HG02981 (cell line): ENCODE data around the gene LRRC4C.

Experiments used
- ATAC-seq: cut with Tn5 transposase; IDR thresholded peaks from one replicate; pipeline ENCODE4 v1.9.1; 2021; ENCODE audit warnings: mild to moderate bottlenecking, moderate library complexity; ENCODE audit not compliant: unreplicated experiment

The LRRC4C gene

DNA sequence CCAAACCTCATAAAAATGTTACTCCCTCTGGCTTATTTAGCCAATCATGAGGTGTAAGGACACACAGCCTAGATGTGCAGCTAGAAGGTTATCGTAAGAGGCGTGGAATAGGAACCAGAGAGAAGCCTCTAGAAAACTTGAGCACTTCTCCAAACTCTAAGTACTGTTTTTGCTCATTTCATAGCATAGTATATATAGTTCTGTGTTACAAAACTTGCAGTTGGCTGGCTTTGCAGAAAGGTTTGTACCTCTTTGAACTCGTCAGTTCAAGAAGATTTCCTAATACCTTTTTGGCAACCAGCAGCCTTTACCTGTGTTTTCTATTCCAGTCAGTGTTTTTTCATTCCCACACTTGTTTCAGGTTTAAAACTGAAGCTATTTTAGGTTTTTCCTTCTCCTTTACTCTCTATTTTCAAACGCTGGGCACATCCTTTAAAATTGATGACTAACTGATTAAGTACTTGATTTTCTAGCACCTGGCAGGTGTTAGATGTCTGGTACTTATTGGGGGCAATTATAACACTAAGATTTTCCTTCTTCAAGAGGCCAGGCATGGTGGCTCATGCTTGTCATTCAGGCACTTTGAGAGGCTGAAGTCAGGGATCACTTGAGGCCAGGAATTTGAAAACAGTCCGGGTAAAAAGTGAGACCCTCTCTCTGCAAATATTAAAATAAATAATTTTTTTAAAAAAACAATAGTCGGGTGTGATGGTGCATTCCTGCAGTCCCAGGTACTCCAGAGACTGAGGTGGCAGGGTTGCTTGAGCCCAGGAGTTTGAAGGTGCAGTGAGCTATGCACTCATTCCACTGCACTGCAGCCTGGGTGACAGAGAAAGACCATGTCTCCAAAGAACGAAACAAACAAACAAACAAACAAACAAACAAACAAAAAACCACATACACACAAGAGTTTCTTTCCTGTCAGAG, 125.2 kb downstream of the LRRC4C start:
- no peak for ATAC-seq

- no peak for ATAC-seq
Measured at GRCh38 chr11:41333357-41333756, 126.1 kb downstream of the LRRC4C start.

GRCh38 chr11:41328324-41328723, 131.1 kb downstream of the LRRC4C start:
- ATAC-seq = no peak

DNA sequence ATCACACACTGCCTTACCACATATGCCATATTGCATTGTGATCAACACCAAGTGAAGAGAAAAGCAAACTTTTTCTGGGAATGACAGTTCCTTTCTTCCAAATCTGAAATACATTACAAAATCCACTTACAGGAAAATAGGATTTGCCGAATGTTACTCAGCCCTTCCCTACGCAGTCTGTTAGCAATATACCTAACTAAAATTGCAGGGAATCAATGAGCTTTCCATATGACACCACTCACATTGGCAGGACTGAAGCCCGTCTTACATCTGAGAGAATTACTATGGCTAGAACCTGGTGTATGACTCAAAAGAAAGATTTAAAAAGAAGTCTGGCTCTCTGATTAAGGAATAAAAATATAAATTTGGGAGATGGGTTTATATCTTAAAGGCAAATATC, 136.0 kb downstream of the LRRC4C start:
- ATAC-seq = no peak

GRCh38 chr11:41320653-41321052, 138.8 kb downstream of the LRRC4C start:
- no peak for ATAC-seq

- ATAC-seq = no peak
Measured at GRCh38 chr11:41320238-41320637, 139.2 kb downstream of the LRRC4C start.

- ATAC-seq = no peak
Measured at GRCh38 chr11:41319434-41319833, 140.0 kb downstream of the LRRC4C start.

DNA sequence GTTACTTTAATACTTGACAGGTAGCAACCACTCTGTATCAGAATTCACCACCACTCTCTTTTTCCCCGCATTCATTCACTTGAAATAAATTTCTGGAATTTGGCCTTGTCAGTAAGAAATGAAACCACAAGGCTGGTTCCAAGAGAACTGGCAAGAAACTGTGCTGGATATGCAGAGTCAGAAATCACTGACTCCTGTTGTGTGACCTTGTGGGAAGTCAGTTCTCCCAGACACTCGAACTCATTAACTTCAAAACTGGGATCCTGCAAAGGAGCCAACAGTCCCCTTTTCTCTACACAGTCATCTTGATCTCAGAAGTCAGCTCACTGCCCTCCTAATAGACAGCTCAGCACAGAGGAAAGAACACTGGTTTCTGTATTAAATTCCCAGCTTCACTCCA, 142.7 kb downstream of the LRRC4C start:
- ATAC-seq = no peak

DNA sequence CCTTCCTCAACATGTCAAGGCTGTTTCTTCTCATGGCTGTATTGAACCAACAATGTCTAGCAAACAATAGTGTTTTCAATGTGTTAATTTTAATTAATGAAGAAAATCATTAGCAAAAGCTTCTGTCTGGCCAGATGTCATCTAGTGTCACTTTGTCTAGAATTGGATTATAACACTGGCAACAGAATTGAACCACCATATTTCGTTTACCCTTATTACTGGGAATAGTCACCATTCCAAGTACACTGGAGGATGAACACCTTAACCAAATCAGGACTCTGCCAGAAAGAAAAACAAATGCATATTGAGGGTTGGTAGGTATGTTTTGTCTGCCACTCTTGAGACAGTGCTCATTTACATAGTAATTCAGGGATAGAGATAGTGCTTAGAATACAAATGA, 146.2 kb downstream of the LRRC4C start:
- no peak for ATAC-seq

DNA sequence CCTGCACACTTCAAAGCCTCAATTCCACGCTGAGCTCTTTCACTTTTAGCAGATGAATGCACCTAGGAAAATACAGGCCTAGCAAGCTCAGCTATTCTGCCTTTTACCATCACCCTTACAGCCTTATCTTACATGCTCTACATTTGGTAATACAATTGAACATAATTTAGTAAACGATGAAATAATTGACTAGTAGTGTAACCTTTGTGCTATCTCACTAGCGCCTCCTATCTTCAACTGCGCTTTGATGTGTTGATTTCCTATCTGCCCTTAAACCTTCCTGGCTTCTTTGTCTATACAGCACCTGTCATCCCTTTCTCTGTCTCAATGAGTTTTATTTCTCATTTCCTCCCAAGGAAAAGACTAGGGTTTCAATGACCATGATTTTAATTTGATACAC, 149.7 kb downstream of the LRRC4C start:
- peak; percentile 13 for ATAC-seq

DNA sequence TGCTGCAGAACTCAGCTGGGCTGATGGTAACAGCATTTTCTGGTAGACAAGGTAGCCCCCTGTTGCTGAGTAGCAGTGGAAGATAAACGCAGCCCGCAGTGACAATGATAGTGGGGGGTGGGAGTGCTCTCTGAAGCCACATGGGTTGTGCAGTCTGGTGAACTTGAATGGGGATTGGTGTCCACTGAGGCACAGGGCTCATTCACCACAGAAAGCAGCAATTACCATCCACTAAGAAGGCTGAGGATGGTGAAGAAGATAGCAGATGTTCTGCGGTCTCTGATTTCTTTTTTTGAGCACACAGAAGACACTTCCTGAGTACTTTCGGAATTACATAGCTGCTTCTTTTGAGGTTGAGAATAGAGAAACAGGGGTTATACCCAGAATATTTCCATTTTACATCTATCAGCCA, 150.3 kb downstream of the LRRC4C start:
- peak; percentile 82 for ATAC-seq

DNA sequence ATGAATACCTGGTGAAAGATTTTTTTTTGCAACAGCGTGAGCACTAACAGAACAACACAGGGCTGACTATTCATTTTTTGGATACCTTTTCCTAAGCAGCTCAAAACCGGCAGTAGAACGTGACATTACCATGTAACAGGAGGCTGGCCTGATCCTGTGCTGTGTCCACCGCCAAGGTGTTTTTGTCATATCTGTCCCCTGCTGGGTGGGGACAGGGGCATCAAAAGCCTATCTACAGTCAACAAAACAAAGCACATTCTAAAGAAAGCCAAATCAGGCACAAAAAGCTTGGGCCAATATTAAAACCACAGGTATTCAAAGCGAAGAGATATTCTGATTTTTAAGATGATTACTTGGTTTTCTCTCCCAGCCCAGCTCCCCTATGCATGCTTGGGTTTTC, 151.2 kb downstream of the LRRC4C start:
- ATAC-seq = no peak

DNA sequence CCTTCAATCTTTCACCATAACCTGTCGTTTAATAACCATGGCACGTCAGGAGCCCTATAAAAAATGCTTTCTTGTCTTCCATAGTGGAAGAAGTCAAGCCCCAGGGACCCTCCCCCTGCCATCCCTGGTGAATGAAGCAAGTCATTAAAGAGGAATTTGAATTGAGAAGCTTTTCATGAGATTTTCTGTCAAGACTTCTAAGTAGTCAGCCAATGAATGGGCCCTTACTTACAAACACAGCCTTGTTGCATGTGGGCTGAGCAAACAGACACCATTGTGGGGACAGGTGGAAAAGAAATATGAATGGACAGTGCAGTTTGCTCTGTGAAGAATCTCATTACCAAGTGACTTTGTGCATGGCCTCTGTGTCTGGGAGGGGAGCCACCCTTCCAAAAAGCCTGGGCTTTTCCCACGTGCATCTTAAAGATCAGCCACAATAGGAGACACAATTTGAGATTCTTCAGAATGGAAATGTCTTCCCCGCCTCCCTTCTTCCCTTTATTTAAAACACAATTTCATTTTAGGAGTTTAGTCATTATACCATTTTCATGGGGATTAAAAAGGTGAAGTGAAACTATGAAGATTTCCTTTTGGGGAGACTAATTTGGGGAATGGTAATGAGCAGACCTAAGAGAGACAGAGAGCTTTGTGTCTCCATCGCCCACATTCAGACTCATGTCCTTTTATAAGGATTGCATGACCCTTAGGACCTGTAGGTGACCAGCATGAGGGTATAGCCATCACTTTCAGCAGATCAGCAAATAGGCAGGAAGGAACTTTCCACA, 152.0 kb downstream of the LRRC4C start:
- ATAC-seq = no peak

GRCh38 chr11:41306431-41306830, 153.0 kb downstream of the LRRC4C start:
- no peak for ATAC-seq

DNA sequence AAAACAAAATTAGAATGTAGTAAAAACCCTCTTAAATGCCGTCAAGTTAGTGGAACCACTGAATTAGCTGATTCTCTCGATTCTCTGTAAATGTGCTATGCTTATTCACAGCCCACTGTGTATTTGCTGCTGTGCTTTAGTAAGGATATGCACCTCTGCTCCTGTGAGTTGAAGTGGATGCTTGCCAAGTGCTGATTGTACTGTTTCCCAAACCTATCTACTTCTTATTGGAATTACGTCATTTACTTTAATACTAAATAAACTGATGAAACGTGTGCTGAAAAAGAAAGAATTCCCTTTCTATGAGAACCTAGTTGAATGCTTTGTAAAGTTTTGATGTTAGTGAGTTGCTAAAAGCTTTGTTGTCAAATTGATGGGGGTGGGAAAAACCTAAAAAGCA, 158.4 kb downstream of the LRRC4C start:
- no peak for ATAC-seq

DNA sequence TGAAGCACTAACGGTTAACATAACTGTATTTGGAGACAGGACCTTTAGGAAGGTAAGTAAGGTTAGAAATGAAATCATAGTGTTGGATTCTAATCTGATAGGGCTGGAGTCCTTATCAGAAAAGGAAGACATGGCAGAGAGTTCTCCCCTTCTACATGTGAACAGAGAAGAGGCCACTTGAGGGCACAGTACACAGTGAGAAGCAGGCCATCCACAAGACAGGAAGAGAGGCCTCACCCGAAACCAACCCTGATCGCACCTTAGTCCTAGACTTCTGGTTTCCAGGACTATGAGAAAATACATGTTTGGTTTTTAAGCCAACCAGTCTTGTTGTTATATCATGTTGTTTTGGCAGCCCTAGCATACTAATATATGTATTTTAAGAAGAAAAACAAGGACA, 170.0 kb downstream of the LRRC4C start:
- ATAC-seq = peak; percentile 50

DNA sequence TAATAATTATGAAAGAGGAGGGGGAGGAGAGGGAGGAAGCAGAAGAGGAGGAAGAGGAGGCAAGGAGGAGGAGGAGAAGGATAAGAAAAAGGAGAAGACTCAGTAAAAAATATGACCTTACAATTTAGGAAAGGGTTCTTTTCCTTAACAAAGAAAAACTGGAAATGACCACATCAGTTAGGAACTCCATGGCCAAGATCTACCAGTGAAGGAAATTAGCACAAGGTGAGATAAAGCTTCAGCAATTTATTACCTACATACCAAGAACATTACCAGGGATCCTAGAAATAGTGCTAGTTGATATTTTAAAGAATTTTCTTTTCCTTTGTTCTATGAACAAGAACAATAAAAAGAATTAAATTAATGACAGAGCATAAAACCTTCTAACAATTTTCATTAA, 172.7 kb downstream of the LRRC4C start:
- no peak for ATAC-seq

DNA sequence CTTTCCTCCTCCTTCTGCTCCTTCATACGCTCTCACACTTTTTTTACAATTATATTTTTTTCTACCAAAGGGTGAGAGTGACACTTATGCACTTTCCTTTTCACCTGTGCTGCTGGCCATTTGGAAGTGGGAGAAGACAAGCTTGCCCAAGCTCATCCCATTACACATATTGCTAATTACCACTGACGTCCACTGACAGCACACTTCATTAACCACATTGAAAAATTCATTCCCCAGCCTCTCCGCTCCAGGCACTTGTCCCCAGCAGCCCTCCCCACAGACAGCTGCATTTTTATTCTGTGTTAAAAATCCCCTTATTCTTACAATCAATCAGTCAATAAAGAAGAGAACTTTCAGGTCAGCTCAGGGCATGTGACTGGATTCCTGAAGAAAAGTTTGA, 175.1 kb downstream of the LRRC4C start:
- ATAC-seq = no peak

GRCh38 chr11:41283191-41283930, 176.1 kb downstream of the LRRC4C start:
- no peak for ATAC-seq

GRCh38 chr11:41282395-41282794, 177.1 kb downstream of the LRRC4C start:
- ATAC-seq = no peak

GRCh38 chr11:41281131-41281742, 178.2 kb downstream of the LRRC4C start:
- no peak for ATAC-seq
